K562 (cell line): ENCODE results near the gene AGPAT3. TPM values are rescaled to one million over a fixed set of nuclear protein-coding genes. Genes with fewer than 3 reads are reported as not detected.

Source experiments
- ARID2 ChIP-seq: fragments of 450-650 bp; IDR thresholded peaks from 2 replicates; pipeline ENCODE4 v1.6.1; 2017; ENCODE audit warnings: antibody characterized with exemption, mild to moderate bottlenecking
- ETV5 ChIP-seq: sonication (generic); formaldehyde crosslinking; IDR thresholded peaks from 2 replicates; pipeline ENCODE4 v1.4.0; 2020; ENCODE audit warnings: low read depth, mild to moderate bottlenecking, missing genetic modification reagents
- GABPB1 ChIP-seq: sonication (generic); formaldehyde crosslinking; IDR thresholded peaks from 2 replicates; pipeline ENCODE4 v1.8.0; 2022; ENCODE audit warnings: mild to moderate bottlenecking, missing genetic modification reagents
- GABPB2 ChIP-seq: fragments of 250-450 bp; sonication (Bioruptor Pico); conservative IDR thresholded peaks from 2 replicates; pipeline ENCODE4 v1.5.1; 2021; ENCODE audit warnings: mild to moderate bottlenecking
- HBP1 ChIP-seq: fragments of 450-650 bp; formaldehyde crosslinking; IDR thresholded peaks from 2 replicates; pipeline ENCODE4 v1.4.0; 2022; ENCODE audit warnings: missing genetic modification characterization
- HES1 ChIP-seq: fragments of 450-650 bp; IDR thresholded peaks from 2 replicates; pipeline ENCODE4 v1.6.1; 2016; ENCODE audit warnings: low read depth, mild to moderate bottlenecking, moderate library complexity
- HNRNPH1 ChIP-seq: fragments of 200-400 bp; formaldehyde crosslinking; optimal IDR thresholded peaks from 2 replicates; pipeline ENCODE3; 2017; ENCODE audit warnings: low read depth, mild to moderate bottlenecking, low read length, moderate library complexity
- KLF16 ChIP-seq: IDR thresholded peaks from 2 replicates; pipeline ENCODE4 v1.6.1; 2016; ENCODE audit warnings: antibody characterized with exemption
- MAZ ChIP-seq, 2 experiments: fragments of 450-650 bp in 1 of 2; sonication (generic) in 1 of 2; formaldehyde crosslinking; IDR thresholded peaks in 1 of 2; conservative IDR thresholded peaks in 1 of 2; 2 replicates each; pipeline versions ENCODE4 v1.4.0 to v1.5.0; 2020; ENCODE audit warnings: mild to moderate bottlenecking in 1 of 2, missing genetic modification reagents in 1 of 2
- MCM5 ChIP-seq: fragments of 450-650 bp; IDR thresholded peaks from 2 replicates; pipeline ENCODE4 v1.6.1; 2016; ENCODE audit warnings: low read depth
- MTA3 ChIP-seq: fragments of 450-650 bp; formaldehyde crosslinking; IDR thresholded peaks from 2 replicates; pipeline ENCODE4 v1.6.1; 2017; ENCODE audit warnings: mild to moderate bottlenecking, borderline replicate concordance
- NR3C1 ChIP-seq: sonication (generic); formaldehyde crosslinking; IDR thresholded peaks from 2 replicates; pipeline ENCODE4 v1.8.1; 2022; ENCODE audit warnings: missing genetic modification reagents
- RBM15 ChIP-seq: fragments of 200-400 bp; formaldehyde crosslinking; IDR thresholded peaks from 2 replicates; pipeline ENCODE4 v1.6.1; 2018; ENCODE audit warnings: mild to moderate bottlenecking, low read length, moderate library complexity; ENCODE audit not compliant: insufficient read depth
- RFX5 ChIP-seq: IDR thresholded peaks from 2 replicates; pipeline ENCODE4 v1.6.1; 2011; ENCODE audit warnings: low read depth, mild to moderate bottlenecking, improper control_type of control experiment, low read length
- SRF ChIP-seq, 2 experiments: fragments of 250-450, 450-650 bp in 1 of 2; sonication (Bioruptor Pico) in 1 of 2; sonication (generic) in 1 of 2; formaldehyde crosslinking; IDR thresholded peaks; 2 replicates each; pipeline versions ENCODE4 v1.5.0 to v1.5.1; 2020 to 2022; ENCODE audit warnings: mild to moderate bottlenecking in 1 of 2, missing genetic modification reagents in 1 of 2
- STAT5A ChIP-seq: IDR thresholded peaks from 2 replicates; pipeline ENCODE4 v1.6.1; 2012; ENCODE audit warnings: low read length, inconsistent platforms, borderline replicate concordance
- TRIM24 ChIP-seq, 2 experiments: fragments of 450-650 bp; IDR thresholded peaks; 2 replicates each; pipeline ENCODE4 v1.6.1; 2016
- WHSC1 ChIP-seq: IDR thresholded peaks from one replicate; pipeline ENCODE4 v1.6.1; 2012; ENCODE audit warnings: low read length, control low read depth, inconsistent platforms
- XRCC4 ChIP-seq: IDR thresholded peaks from one replicate; pipeline ENCODE4 v1.6.1; 2011; ENCODE audit not compliant: insufficient read depth, insufficient read length; ENCODE audit errors: extremely low read depth
- YBX1 ChIP-seq: fragments of 450-650 bp; IDR thresholded peaks from 2 replicates; pipeline ENCODE4 v1.7.1; 2016; ENCODE audit warnings: mild to moderate bottlenecking
- ZNF277 ChIP-seq: fragments of 250-450 bp; sonication (Bioruptor Pico); IDR thresholded peaks from 2 replicates; pipeline ENCODE4 v1.8.0; 2022; ENCODE audit warnings: inconsistent platforms, mild to moderate bottlenecking, moderate library complexity, borderline replicate concordance
- ZNF347 ChIP-seq: fragments of 450-650 bp; formaldehyde crosslinking; IDR thresholded peaks from 2 replicates; pipeline ENCODE4 v1.4.0; 2020; ENCODE audit warnings: low read depth, mild to moderate bottlenecking, moderate library complexity
- ZNF354B ChIP-seq: fragments of 250-450 bp; sonication (Bioruptor Pico); IDR thresholded peaks from 2 replicates; pipeline ENCODE4 v1.4.0; 2020
- ZNF655 ChIP-seq: fragments of 250-450 bp; sonication (Bioruptor Pico); IDR thresholded peaks from 2 replicates; pipeline ENCODE4 v1.5.0; 2021
- ZNF699 ChIP-seq: fragments of 250-450 bp; sonication (Bioruptor Pico); IDR thresholded peaks from 2 replicates; pipeline ENCODE4 v1.8.0; 2021; ENCODE audit warnings: mild to moderate bottlenecking, moderate library complexity; ENCODE audit not compliant: insufficient replicate concordance
- polyA plus RNA-seq, 8 experiments: library from polyadenylated mRNA; depleted of rRNA in 4 of 8; stranded (reverse) in 5 of 8; unstranded in 3 of 8; fragments of >200 nt; fragmentation: Nextera tagmentation in 2 of 8; fragmentation: Illumina TruSeq in 1 of 8; extraction: Ambion mirVana in 2 of 8; extraction: Trizol in 1 of 8; gene quantifications; 2 replicates each; pipeline versions ENCODE4 v1.2.1 to v1.2.3, GENCODE V29; 2011 to 2014; ENCODE audit warnings: inconsistent platforms in 1 of 8, missing spikeins in 1 of 8
- total RNA-seq, 7 experiments: library from RNA; depleted of rRNA in 6 of 7; stranded (reverse); fragments of >200 nt in 6 of 7; fragmentation: Illumina TruSeq in 2 of 7; extraction: Trizol in 2 of 7; gene quantifications; 2 replicates each; pipeline versions ENCODE4 v1.2.1 to v1.2.3, GENCODE V29; 2011 to 2021; ENCODE audit warnings: low replicate concordance in 1 of 7

Gene AGPAT3
- total and polyA plus RNA-seq, 9 of the 15 experiments (the other 6 are each of a cell fraction or from before 2014, with no cell fraction given), result 1.5 to 88.4 (median 35.7) TPM

DNA sequence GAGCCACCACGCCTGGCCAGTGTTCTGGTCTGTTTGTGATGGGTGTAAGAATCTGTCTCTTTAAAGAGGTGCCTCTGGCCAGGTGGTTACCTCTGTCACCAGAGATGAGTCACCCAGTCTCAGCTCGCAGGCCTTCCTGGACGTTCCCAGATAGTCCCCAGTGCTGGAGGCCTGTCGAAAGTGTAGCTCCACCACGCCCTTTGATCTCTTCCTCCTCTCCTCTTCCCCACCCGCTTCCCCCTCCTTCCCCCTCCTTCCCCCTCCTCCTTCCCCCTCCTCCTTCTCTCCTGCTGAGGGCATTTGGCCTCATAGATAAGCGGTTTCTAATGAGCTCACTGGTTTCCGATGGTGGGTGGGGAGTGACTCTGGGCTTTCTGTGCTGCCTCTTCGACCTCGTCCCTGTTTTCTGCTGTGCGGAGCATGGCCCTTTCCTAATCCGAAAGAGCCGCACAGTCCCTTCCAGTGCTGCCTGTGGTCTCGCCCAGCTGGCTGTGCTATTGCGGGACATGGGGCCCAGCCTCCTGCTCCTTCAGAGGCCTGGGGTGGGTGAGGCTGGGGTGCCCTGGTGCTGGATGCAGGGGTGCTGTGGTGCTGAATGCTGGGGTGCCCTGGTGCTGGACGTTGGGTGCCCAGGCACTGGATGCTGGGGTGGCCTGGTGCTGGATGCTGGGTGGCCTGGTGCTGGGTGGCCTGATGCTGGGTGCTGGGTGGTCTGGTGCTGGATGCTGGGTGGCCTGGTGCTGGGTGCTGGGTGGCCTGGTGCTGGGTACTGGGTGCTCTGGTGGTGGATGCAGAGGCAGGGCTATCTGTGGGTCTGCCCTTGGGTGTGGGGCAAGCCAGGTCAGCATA is 19.2 kb downstream of the AGPAT3 start (continued):
- TF ChIP-seq ZNF277 (CRISPR knock-in tag) (no peak), ZNF347 (CRISPR knock-in tag) (0 out of 2 replicates have a peak, but pooled peaks have one; percentile 31), MTA3 (peak; percentile 76), GABPB1 (CRISPR knock-in tag) (0 out of 2 replicates have a peak, but pooled peaks have one; percentile 29), STAT5A (peak; percentile 51), ZNF354B (no peak), MAZ (CRISPR knock-in tag; conservative IDR thresholded peaks at IDR 0.05 in 1 of 2, IDR thresholded peaks at IDR 0.05 in 1 of 2) (peak; percentile 78 to 92), HNRNPH1 (no peak), ARID2 (no peak), RBM15 (no peak), KLF16 (peak; percentile 68), ETV5 (CRISPR knock-in tag) (peak; percentile 73), NR3C1 (CRISPR knock-in tag) (no peak), SRF (CRISPR knock-in tag; IDR thresholded peaks at IDR 0.05) (no peak), ZNF655 (no peak), HBP1 (peak; percentile 83), TRIM24 (IDR thresholded peaks at IDR 0.05) (peak in 1 of 2 experiments; percentile 69; a peak in 3 of 4 replicates), YBX1 (no peak), XRCC4 (no peak), WHSC1 (peak; percentile 53), RFX5 (no peak), GABPB2 (CRISPR knock-in tag) (no peak), ZNF699 (CRISPR knock-in tag) (no peak), MCM5 (no peak), HES1 (0 out of 2 replicates have a peak, but pooled peaks have one; percentile 8)
